Amygdala (tissue), 56 donors: ENCODE measurements around the gene FLT4.

Experiments
- DNase-seq, 56 donors: peaks; one replicate each; lab custom pipeline; 2025; lab: John Stamatoyannopoulos, UW

FLT4 gene

GRCh38 chr5:180643191-180643851, 6.1 kb downstream of the FLT4 start:
- no peak for DNase-seq

DNA sequence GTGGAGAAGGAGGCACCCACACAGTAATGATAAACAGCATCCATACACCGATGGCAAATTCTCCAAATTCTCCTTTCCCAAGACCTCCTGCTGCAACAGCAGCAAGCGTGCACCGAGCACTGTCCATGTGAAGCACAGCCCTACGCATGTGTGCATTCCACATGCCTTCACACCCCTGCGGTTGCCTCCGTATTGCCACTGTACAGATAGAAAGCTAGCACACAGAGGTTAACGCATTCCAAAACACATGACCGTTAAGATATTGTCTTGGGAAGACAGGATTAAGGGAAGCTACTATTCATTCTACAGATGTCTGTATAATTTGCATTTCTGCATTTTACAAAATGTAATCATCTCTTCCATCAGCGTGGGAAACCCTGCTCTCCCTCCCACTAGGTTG, 6.6 kb downstream of the FLT4 start:
- no peak for DNase-seq

GRCh38 chr5:180642181-180642775, 7.1 kb downstream of the FLT4 start:
- no peak for DNase-seq

GRCh38 chr5:180641566-180641900, 7.9 kb downstream of the FLT4 start:
- DNase-seq = no peak

DNA sequence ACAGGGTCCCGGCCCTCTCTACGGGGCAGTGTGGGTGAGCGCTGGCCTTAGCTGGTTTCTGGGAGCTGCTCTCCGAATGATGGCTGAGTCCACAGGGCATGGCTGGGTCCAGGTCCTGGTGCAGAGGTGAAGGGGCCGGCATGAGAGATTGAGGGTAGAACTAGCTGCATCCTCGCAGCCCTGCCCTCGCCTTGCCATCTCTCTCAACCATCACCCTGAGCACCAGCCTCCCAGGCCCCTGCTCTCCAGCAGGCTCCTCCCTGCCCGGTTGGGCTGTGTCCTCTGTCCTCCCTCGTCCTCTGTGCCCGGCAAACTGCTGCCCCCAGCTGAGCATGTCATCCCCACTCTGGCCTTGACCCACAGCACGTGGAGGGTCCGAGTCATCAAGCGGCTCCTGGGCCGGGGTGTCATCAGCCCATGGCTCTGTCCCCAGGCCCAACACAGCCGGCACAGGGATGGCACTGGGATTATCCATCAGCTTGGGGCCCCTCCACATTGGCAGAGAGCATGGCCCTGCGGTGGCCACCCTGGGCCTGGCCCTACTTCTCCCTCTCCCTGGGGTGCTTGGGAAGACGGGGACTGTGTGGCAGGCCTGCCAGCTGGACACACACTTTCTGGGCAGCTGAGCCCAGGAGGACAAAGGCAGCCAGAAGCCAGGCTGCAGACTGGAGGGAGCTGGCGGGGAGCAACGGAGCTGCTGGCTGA, 8.4 kb downstream of the FLT4 start:
- no peak for DNase-seq

- no peak for DNase-seq
These were observed 8.9 kb downstream of the FLT4 start for GRCh38 chr5:180640611-180640860.

DNA sequence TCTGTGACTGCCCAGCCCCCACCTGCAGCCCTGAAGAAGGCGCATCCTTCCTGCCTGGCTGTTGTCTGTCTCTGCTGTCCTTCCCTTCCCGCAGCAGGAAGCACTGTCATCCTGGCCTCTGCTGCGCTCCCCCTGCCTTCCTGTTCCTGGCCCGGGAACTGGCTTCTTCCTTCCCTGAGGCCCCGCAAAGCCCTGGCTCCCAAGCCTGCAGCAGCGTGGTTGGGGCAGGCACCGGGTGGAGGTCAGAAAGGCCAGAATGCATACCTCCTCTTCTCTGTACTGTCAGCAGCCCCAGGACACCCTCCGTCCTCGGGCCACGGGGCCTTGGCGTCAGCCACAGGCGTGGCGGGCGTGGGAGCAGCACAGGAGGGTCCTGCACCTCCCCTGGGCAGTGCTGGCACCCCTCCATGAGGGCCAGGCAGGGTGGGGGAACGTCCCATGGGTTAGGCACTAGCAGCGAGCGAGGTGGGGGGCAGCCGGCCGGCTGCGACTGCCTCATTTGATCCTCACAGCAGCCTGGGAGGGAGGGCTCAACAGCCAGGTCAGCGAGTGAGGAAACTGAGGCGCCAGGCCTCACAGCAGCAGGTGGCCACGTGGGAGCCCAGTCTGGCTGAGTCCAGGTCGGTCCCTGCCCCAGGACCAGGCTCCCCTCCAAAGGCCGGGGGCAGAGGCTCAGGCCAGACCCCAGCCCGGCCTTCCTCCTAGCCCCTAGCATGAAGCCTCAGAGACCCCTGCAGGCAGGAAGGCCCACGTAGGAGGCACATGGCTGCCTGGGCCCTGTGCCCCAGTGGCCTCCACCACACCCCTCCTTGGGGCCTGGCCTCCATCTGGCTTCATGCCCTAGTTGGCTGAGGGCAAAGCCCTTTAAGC, 9.4 kb downstream of the FLT4 start:
- no peak for DNase-seq

DNA sequence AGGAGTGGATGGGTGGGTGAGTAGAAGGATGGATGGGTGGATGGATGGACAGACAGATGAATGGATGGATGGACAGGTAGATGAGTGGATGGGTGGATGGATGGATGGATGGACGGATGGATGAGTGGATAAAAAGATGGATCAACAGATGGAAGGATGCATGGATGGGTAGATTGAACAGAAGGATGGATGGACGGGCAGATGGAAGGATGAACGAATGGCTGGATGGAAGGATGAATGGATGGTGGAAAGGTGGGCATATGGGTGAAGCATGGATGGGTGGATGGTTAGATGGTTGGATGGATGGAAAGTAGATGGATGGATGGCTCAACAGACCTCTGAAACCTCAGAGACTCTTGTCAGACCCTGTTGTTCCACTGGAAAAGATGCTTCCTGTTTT, 10.1 kb downstream of the FLT4 start:
- no peak for DNase-seq

DNA sequence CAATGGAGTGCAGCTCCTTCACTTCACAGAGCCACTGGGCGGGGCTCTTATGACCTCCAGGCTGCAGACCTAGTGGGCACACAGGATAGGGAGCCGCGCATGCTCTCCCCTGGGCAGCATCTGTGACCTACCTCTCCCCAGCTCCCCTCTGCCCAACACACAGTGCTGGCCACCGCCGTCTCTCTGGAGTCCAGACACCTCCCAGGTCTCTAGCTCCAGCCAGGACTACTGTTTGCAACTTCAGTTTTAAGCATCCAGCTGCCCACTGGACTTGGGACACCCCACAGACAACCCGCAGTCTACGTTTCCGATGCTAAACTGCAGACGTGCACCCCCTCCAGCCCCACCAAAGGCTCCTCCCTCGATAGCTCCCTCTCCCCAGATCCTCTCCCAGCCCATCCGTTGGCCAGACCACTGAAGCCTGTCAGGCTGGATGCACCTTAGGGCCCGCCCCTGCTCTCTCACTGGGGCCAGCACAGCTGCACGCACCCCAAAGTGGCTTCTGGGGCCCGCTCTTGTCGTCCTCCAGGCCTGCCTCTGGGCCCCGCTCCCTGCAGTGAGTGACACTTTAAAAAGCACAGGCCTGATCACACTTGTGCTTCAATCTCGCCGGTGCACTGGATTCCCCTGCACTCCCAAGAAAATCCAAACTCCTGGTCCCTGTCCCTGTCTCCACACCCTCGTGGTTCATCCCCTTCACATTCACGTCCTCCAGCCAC, 11.3 kb downstream of the FLT4 start:
- no peak for DNase-seq

DNA sequence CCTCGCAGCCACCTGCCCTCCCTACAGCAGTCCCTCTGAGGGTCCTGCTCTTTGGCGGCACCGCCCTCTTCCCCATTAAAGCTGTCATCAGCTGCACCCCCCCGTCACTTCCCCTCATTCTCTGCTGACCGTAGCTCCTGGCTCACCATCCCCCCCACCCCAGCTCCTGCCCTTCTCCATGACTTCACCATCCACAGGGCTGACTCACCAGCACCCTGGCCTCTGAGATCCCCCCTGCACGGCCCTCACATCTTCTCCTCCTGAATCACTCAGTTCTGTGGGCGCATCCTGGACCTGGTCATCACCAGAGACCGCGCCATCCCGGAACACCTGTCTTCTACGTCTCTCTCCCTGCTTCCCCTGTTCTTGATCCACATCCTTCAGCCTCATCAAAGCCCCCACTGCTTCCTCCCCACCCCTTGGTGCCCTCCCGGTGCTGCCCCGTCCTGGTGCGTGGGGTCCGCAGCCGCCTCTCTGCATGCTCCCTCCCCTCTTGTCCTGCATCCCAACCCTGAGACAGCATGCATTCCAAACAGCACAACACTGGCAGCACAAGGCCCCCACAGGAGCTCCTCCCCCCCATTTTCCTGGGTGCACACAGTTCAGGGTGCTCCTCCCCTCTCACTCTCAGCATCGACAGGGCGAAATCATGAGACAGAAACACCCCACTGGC, 12.9 kb downstream of the FLT4 start:
- DNase-seq = no peak

DNA sequence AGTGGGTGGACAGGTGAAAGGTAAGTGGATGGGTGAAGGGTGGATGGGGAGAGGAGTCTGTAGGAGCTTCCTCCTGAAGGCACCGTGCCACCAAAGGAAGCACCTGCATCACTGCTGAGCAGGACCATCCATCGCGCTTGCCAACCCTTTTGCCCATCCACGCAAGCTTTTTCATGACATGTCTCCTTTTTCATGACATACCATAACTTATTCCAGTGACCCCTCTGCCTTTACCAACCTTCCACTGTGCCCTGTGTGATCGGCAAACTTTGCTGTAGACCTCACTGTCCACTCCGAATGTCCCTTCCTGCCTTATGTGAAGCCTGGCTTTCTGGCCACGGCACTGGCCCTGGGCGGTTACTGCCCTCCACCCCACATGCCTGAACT, 13.4 kb downstream of the FLT4 start:
- DNase-seq = no peak

GRCh38 chr5:180633283-180634177, 15.9 kb downstream of the FLT4 start:
- DNase-seq = no peak

DNA sequence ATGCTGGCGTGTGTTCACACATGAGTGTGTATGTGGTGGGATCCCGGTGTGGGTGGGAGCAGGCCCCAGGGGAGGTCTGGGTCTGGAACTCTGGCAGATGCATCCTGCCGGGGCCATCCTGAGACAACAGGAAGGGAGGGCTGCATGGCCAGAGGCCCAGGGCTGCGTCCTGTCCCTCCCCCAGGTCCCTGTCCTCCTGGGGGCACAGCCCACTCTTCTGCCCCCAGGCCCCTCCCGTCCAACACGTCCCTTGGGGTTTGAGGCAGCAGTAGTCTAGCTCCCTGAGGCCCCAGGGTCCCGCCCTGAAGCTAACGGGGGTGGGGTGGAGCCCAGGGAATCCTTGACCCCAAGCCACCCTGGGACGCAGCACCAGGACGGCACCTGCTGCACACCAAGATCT, 16.6 kb downstream of the FLT4 start:
- no peak for DNase-seq

DNA sequence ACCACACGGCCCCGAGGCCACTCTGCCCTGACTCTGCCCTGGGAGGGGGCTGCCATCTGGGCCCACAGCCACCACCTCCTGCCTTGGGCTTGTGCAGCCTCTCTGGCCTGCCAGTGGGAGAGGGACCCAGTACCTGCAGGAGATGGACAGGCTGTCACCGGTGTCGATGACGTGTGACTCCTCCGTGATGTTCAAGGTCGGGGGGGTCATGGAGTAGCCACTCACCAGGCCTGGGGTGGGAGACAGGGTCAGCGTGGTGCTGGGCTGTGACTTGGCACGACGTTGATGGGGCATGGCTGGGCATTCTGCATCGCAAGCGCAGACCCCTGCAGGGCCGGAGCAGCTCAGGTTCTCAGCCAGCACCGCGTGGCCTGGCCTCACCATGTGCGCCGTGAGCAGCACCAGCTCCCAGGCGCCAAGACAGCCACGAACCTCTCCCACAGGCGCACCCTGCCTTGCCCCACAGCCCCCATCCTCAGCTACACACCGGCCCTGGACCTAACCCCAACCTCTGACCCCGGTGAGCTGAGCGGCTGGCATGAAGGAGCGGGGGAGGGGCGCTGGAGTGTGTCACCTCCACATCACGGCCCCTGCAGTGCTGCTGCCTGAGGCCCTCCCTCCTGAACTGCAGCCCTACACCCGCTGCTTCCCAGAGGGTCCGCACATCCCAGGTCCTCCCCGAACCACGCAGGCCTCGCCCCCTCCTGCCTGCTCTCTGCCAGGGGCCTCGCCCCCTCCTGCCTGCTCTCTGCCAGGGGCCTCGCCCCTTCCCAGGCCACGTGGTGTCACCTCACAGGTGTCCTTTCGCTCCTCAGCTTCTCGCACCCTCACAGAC, 17.6 kb downstream of the FLT4 start:
- no peak for DNase-seq

DNA sequence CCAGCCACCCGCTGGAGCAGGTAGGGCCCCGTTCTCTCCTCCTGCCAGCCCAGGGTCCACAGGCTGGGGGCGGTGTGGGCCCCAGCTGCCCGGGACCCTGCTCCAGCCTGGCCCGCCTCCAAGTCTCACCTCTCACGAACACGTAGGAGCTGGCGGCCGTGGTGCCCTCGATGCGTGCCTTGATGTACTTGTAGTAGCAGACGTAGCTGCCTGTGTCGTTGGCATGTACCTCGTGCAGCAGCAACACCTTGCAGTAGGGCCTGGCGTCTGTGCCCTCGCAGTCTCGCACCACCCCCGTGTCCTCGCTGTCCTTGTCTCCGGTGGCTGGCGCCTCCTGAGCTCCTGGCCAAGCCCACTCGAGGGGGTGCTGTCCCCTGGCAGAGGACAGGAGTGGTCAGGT, 19.0 kb downstream of the FLT4 start:
- DNase-seq = no peak

GRCh38 chr5:180629831-180630382, 19.5 kb downstream of the FLT4 start:
- no peak for DNase-seq

- DNase-seq = no peak
These were observed 20.3 kb downstream of the FLT4 start for GRCh38 chr5:180628827-180629750.
